CD1c-positive myeloid dendritic cell (primary cell): ENCODE measurements around the gene GNB1.

Source experiments
- DNase-seq: peaks from one replicate; pipeline ENCODE4 v3.0.0-alpha.2; 2016; ENCODE audit errors: extremely low spot score

GNB1 gene

GRCh38 chr1:1827089-1827848 lies 63.6 kb downstream of the GNB1 start:
- DNase-seq, result no peak

GRCh38 chr1:1826356-1827088 lies 64.4 kb downstream of the GNB1 start:
- no peak for DNase-seq

GRCh38 chr1:1825217-1825616 lies 65.7 kb downstream of the GNB1 start:
- DNase-seq, result no peak

GRCh38 chr1:1819762-1820161 lies 71.1 kb downstream of the GNB1 start:
- no peak for DNase-seq

- no peak for DNase-seq
These were observed 73.7 kb downstream of the GNB1 start for GRCh38 chr1:1817221-1817620.

- DNase-seq, result no peak
These were observed 75.1 kb downstream of the GNB1 start for GRCh38 chr1:1815606-1816281.

GRCh38 chr1:1809489-1809888 lies 81.4 kb downstream of the GNB1 start:
- no peak for DNase-seq

GRCh38 chr1:1808206-1808605 lies 82.7 kb downstream of the GNB1 start:
- DNase-seq, result no peak

GRCh38 chr1:1806890-1807289 lies 84.0 kb downstream of the GNB1 start:
- DNase-seq, result no peak

- no peak for DNase-seq
These were observed 86.6 kb downstream of the GNB1 start for GRCh38 chr1:1804301-1804700.

- DNase-seq, result no peak
These were observed 88.0 kb downstream of the GNB1 start for GRCh38 chr1:1802871-1803270.

GRCh38 chr1:1799716-1800115 lies 91.2 kb downstream of the GNB1 start:
- no peak for DNase-seq

- DNase-seq, result no peak
These were observed 93.1 kb downstream of the GNB1 start for GRCh38 chr1:1797731-1798341.

GRCh38 chr1:1796466-1796865 lies 94.4 kb downstream of the GNB1 start:
- DNase-seq, result no peak

- DNase-seq, result no peak
These were observed 95.9 kb downstream of the GNB1 start for GRCh38 chr1:1794999-1795398.

- no peak for DNase-seq
These were observed 97.2 kb downstream of the GNB1 start for GRCh38 chr1:1793481-1794244.

- DNase-seq, result no peak
These were observed 102.0 kb downstream of the GNB1 start for GRCh38 chr1:1788646-1789431.

- no peak for DNase-seq
These were observed 102.8 kb downstream of the GNB1 start for GRCh38 chr1:1788136-1788535.

- DNase-seq, result no peak
These were observed 103.9 kb downstream of the GNB1 start for GRCh38 chr1:1786836-1787605.

- no peak for DNase-seq
These were observed 105.2 kb downstream of the GNB1 start for GRCh38 chr1:1785666-1786065.
